NCI-H524 (cell line): ENCODE measurements around the gene HMMR.
"Not testable (repeated sequence)": the region's sequence is repeated elsewhere in the genome, so short reads cannot be mapped to it uniquely, and the experiment has no call there.

Experiments
- DNase-seq, 2 experiments: peaks; one replicate each; lab custom pipeline; 2025; lab: John Stamatoyannopoulos, UW

HMMR gene

GRCh38 chr5:163460562-163461171, at the start of gene HMMR:
Gene HMMR, plus strand, starts transcription at chr5:163460632. Its CDS starts 61 bp downstream, at chr5:163460693.
- DNase-seq = peak; percentile 72 to 80

GRCh38 chr5:163415673-163416072, 44.8 kb upstream of the HMMR start:
- not testable (repeated sequence) for DNase-seq

DNA sequence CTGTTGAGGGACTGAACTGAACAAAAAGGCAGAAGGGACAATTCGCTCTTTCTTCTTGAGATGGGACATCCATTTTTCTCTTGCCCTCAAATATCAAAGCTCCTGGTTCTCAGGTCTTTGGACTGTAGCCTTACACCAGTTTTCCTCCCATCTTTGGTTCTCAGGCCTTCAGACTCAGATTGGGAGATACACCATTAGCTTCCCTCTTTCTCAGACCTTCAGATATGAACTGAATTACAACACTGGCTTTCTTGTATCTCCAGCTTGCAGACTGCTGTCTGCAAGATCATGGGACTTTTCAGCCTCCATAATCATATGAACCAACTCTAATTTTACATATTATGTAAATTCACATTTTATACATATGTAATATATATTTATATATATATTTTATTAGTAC, 35.6 kb upstream of the HMMR start:
- no peak for DNase-seq

DNA sequence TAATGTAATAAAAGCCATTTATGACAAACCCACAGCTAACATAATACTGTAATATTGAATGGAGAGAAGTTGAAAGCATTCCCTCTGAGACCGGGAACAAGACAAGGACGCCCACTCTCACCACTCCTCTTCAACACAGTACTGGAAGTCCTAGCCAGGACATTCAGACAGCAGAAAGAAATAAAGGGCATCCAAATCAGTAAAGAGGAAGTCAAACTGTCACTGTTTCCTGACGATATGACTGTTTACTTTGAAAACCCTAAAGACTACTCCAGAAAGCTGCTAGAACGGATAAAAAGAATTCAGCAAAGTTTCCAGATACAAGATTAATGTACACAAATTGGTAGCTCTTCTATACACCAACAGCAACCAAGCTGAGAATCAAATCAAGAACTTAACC, 34.3 kb upstream of the HMMR start:
- not testable (repeated sequence) for DNase-seq

DNA sequence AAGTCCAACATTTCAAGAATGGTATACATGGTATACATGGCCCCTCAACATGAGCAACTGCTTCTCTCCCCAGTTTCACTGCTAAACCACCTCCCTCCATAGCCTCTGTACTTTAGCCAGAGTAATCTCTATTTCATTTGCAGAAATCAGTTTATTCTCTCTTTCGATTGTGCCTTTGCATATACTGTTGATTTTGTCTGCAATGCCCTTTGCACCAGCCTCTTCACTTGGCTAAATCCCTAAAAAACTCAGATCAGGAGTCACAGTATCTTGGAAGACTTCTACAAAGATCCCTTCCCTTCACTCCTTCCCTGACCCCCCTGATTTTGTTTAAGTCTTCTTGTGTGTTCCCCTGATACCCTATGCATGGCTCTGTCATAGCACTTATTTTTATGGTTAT, 27.9 kb upstream of the HMMR start:
- no peak for DNase-seq

- no peak for DNase-seq
These were observed 27.2 kb upstream of the HMMR start for GRCh38 chr5:163433271-163433670.

GRCh38 chr5:163434401-163434866, 26.0 kb upstream of the HMMR start:
- no peak for DNase-seq

- DNase-seq = peak in 1 of 2 experiments; percentile 13
These were observed 23.9 kb upstream of the HMMR start for GRCh38 chr5:163436515-163436914.

DNA sequence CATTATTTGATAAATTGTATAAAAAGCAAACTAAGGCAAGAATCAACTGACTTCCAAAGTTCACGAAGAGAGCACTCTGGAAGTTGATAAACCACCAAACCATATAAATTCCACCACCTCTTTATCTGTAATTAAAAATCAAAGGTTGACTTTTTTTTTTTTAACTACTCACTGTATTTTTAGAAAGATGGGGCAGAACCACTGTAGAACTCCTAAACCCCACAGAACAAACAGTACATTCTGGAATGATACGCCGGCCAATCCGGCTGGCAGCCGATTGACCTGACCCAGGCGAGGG, 23.5 kb upstream of the HMMR start:
- no peak for DNase-seq

DNA sequence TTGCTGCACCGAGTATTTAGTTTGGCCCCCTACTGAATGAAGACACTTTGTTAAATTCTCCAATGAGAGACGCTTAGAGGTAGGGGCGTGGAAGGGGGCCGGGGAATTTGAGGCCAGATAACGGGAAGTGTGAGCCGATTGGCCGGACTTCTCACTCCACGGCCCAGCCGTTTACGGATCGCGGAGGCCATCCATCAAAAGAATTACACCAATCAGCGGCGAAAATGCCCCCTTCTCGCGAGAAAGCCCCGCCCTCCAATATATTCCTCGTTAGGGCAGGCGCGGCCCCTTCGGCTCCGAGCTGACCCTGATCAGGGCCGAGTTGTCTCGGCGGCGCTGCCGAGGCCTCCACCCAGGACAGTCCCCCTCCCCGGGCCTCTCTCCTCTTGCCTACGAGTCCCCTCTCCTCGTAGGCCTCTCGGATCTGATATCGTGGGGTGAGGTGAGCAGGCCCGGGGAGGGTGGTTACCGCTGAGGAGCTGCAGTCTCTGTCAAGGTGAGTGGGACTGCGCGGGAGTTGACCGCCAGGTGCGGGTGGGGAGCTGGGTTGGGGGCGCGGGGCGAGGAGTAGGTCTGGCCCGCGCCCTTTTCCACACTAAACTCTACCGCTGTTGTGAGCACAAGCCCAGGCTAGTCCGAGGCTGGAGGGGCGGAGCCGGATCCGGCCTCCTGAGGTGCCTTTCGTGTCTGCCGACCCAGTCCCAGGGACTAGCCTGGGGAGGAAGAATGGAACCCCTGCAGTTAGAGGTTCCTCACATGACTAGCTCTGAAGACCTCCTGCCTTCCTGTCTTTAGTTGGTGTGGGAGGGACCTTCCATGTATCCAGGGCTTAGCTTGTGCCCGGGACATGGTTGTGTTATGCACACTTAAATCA, 22.9 kb upstream of the HMMR start, which contains the start of gene CCNG1:
CCNG1 (plus strand) TSS at position 287 of the 874 bp plus-strand sequence. CDS start 1,662 bp downstream, outside the sequence.
- DNase-seq = peak; percentile 94 to 97

GRCh38 chr5:163439092-163439425, 21.4 kb upstream of the HMMR start:
- peak in 1 of 2 experiments; percentile 7 for DNase-seq

DNA sequence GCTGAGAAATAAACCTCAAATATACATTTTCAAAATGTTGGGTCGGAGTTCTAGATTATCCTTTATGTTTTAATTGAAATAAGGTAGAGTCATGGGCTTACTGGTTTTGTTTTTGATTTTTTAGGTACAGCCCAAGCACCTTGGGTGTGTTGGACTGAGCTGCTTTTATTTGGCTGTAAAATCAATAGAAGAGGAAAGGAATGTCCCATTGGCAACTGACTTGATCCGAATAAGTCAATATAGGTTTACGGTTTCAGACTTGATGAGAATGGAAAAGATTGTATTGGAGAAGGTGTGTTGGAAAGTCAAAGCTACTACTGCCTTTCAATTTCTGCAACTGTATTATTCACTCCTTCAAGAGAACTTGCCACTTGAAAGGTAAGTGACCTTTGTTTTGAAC, 19.5 kb upstream of the HMMR start:
- DNase-seq = no peak

DNA sequence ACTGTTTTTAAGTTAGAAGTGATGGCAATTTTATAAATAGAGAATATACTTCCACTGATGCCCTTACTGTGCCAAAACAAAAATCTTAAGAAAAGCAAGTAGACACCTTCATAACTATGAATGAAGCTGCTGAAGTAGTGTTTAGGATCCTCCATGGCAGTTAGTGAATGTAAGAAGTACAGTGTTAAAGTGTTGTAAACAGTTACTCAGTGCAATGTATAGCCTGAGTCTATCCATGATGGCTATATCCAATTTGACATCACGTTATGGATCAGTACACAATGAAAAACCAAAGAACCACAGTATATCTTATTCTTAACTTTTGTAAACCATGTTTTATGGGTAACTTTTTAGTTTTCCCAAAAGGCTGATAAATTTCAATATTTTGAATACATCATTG, 15.9 kb upstream of the HMMR start:
- no peak for DNase-seq

DNA sequence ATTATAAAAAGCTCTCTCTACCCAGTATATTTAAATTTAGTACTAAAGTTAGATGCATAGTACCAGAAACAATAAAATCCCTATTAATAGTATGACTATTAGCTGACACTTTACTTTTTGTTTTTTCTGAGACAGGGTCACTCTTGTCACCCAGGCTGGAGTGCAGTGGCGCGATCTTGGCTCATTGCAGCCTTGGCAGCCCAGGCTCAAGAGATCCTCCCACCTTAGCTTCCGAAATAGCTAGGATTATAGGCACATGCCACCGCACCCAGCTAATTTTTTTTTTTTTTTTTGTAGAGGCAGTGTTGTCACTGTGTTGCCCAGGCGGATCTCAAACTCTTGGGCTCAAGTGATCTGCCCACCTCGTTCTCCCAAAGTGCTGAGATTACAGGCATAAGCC, 15.1 kb upstream of the HMMR start:
- no peak for DNase-seq

GRCh38 chr5:163447191-163447590, 13.2 kb upstream of the HMMR start:
- no peak for DNase-seq

DNA sequence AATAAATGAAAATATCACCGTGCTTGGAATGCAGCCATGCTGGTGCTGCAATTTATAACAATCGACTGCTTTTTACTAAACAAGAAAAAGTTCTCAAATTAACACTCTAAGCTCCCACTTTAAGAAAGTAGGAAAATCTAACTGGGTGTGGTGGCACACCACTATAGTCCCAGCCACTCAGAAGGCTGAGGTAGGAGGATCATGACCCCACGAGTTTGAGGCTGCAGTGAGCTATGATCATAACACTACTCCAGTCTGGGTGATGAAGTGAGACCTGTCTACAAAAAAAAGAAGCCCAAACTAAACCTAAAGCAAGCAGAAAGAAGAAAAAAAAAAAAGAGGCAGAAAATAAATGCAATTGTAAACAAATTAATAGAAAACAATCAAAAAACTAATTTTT, 12.6 kb upstream of the HMMR start:
- no peak for DNase-seq

GRCh38 chr5:163448491-163448890, 11.9 kb upstream of the HMMR start:
- no peak for DNase-seq

DNA sequence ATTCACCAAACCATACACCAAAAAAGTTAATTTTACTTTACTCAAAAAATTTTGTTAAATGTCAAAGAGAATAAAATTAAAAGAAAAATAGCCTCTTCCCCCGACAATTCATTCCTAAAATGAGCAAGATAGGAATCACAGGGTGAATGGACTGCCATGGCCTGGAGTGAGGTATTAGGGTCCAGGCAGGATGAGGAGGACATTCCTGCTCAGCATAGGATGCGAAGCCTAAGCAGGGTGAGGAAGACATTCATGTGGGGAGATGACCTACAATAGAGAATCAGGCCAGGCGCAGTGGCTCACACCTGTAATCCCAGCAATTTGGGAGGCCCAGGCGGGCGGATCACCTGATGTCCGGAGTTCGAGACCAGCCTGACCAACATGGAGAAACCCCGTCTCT, 8.9 kb upstream of the HMMR start:
- DNase-seq = no peak

- no peak for DNase-seq
These were observed 6.7 kb upstream of the HMMR start for GRCh38 chr5:163453705-163454104.

GRCh38 chr5:163455406-163455805, 5.0 kb upstream of the HMMR start:
- not testable (repeated sequence) for DNase-seq

DNA sequence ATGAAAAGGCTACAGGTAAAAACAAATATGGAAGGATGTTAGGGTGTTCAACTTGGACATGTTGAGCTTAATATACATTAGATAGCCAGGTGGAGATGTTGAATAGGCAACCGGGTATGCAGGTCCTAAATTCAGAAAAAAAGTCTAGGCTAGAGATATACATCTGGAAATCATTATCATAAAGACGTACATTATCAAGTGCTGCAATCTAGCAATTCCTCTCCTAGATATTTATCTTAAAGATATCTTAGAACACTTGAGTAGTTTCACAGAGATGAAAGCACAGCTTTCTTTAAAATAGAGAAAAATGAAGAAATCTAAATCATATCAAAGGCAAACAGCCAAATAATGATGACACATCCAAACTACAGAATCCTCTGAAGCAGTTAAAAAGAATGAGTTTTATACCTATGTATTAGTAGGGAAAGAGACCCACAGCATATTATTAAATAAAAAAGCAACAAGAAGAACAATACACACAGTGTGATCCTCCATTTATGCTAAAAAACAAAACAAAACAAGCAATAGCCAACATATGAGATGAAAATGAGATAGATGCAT, 4.3 kb upstream of the HMMR start:
- DNase-seq = no peak

DNA sequence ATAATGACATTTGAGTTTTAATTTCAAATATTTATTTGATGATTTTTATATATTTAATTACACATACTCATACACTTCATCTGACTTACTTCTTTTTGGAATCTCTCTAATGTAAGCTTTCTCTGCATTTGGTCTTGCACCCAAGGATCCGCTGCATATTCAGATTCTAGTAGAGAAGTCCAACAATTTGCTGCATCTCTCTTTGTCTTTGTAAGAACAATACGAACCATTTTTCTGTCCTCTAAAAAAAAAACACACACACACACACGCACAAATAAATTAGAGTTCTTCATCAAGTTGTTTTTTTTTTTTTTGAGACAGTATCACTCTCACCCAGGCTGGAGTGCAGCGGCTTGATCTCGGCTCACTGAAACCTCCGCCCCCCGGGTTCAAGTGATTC, 3.6 kb upstream of the HMMR start:
- DNase-seq = no peak

- peak in 1 of 2 experiments; percentile 34 for DNase-seq
These were observed 1.6 kb upstream of the HMMR start for GRCh38 chr5:163458778-163459385.
